Activated CD8-positive, alpha-beta memory T cell treated with anti-CD3 and anti-CD28 coated beads, Interleukin-2, amount 50 U/mL, for 4 hours (primary cell): ENCODE data around the gene RASIP1.
"Not testable (repeated sequence)": the region's sequence is repeated elsewhere in the genome, so short reads cannot be mapped to it uniquely, and the experiment has no call there.

Source experiments
- DNase-seq: peaks from one replicate; pipeline ENCODE4 v3.0.0-alpha.2; 2020

Gene RASIP1

GRCh38 chr19:48740164-48740972 is at the start of gene RASIP1:
TSS of gene RASIP1 (minus strand) at chr19:48740610. CDS start at chr19:48740282, 328 bp downstream.
- no peak for DNase-seq

- DNase-seq = not testable (repeated sequence)
Observed at GRCh38 chr19:48787331-48787730, 46.9 kb upstream of the RASIP1 start.

GRCh38 chr19:48786422-48786821 is 46.0 kb upstream of the RASIP1 start:
- DNase-seq = not testable (repeated sequence)

GRCh38 chr19:48784527-48784926 is 44.1 kb upstream of the RASIP1 start:
- no peak for DNase-seq

GRCh38 chr19:48780631-48781391 is 40.4 kb upstream of the RASIP1 start:
- no peak for DNase-seq

GRCh38 chr19:48779636-48780035 is 39.2 kb upstream of the RASIP1 start:
- DNase-seq = no peak

GRCh38 chr19:48777720-48778119 is 37.3 kb upstream of the RASIP1 start:
- no peak for DNase-seq

- DNase-seq = no peak
Observed at GRCh38 chr19:48777139-48777538, 36.7 kb upstream of the RASIP1 start.

GRCh38 chr19:48772503-48772953 is 32.1 kb upstream of the RASIP1 start:
- no peak for DNase-seq

- no peak for DNase-seq
Observed at GRCh38 chr19:48770734-48771472, 30.5 kb upstream of the RASIP1 start.

GRCh38 chr19:48770266-48770665 is 29.9 kb upstream of the RASIP1 start:
- DNase-seq = no peak

- DNase-seq = no peak
Observed at GRCh38 chr19:48768994-48769713, 28.7 kb upstream of the RASIP1 start.

GRCh38 chr19:48768171-48768753 is 27.9 kb upstream of the RASIP1 start:
- DNase-seq = not testable (repeated sequence)

- not testable (repeated sequence) for DNase-seq
Observed at GRCh38 chr19:48765816-48766215, 25.4 kb upstream of the RASIP1 start.

- DNase-seq = no peak
Observed at GRCh38 chr19:48760504-48761205, 20.2 kb upstream of the RASIP1 start.

GRCh38 chr19:48757741-48758144 is 17.3 kb upstream of the RASIP1 start:
- DNase-seq = no peak

GRCh38 chr19:48757089-48757675 is 16.8 kb upstream of the RASIP1 start:
- no peak for DNase-seq

GRCh38 chr19:48756686-48757085 is 16.3 kb upstream of the RASIP1 start:
- no peak for DNase-seq

GRCh38 chr19:48756212-48756611 is 15.8 kb upstream of the RASIP1 start:
- no peak for DNase-seq

GRCh38 chr19:48755787-48756186 is 15.4 kb upstream of the RASIP1 start:
- no peak for DNase-seq

- no peak for DNase-seq
Observed at GRCh38 chr19:48755084-48755641, 14.8 kb upstream of the RASIP1 start, which contains the start of gene FGF21. TSS of gene FGF21 (plus strand) at chr19:48755524. CDS start at chr19:48756237, 713 bp downstream.
